ENCODE data around the gene DISP2.
A peak's percentile ranks its signal among the peaks of the same experiment; 100 is the strongest.

Gene DISP2, protein sequence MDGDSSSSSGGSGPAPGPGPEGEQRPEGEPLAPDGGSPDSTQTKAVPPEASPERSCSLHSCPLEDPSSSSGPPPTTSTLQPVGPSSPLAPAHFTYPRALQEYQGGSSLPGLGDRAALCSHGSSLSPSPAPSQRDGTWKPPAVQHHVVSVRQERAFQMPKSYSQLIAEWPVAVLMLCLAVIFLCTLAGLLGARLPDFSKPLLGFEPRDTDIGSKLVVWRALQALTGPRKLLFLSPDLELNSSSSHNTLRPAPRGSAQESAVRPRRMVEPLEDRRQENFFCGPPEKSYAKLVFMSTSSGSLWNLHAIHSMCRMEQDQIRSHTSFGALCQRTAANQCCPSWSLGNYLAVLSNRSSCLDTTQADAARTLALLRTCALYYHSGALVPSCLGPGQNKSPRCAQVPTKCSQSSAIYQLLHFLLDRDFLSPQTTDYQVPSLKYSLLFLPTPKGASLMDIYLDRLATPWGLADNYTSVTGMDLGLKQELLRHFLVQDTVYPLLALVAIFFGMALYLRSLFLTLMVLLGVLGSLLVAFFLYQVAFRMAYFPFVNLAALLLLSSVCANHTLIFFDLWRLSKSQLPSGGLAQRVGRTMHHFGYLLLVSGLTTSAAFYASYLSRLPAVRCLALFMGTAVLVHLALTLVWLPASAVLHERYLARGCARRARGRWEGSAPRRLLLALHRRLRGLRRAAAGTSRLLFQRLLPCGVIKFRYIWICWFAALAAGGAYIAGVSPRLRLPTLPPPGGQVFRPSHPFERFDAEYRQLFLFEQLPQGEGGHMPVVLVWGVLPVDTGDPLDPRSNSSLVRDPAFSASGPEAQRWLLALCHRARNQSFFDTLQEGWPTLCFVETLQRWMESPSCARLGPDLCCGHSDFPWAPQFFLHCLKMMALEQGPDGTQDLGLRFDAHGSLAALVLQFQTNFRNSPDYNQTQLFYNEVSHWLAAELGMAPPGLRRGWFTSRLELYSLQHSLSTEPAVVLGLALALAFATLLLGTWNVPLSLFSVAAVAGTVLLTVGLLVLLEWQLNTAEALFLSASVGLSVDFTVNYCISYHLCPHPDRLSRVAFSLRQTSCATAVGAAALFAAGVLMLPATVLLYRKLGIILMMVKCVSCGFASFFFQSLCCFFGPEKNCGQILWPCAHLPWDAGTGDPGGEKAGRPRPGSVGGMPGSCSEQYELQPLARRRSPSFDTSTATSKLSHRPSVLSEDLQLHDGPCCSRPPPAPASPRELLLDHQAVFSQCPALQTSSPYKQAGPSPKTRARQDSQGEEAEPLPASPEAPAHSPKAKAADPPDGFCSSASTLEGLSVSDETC (N-terminal part only)

DNA sequence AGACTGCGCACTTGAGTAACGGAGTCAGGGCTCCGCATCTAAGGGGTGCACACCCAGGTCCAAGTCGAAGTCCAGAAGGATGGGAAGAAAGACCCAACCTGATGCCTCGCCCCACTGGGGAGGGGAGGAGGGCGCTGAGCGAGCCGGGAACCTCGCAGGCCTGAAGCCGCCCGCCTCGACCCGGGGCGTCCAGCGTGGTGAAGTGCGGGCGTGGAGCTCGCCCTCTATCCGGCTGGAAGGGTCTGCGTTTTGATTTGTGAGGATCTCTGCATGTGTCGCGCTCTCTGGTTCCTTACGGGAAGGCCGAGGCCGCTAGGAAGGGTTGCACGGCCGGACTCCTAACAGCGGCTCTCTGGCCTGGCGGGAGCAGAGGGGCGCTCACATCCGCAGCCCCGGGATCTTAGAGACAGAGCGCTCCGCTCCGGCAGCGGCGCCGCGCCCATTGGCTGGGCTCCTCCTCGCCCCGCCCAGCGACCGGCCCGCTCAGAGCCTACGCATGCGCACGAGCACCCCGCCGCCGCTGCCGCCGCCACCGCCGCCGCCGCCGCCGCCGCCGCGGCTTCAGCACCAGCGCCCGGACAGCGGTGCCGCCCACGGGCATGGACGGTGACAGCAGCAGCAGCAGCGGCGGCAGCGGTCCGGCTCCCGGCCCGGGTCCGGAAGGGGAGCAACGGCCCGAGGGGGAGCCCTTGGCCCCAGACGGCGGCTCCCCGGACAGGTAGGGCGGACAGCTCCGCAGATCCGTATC is at the start of gene DISP2:
DISP2 (plus strand) TSS at position 497 of the 748 bp plus-strand sequence; CDS start at position 600, 103 bp downstream.
- DNase-seq (ENCODE audit: low read depth in 3 of 3), result peak; percentile 76 to 87 (median 84)

DNA sequence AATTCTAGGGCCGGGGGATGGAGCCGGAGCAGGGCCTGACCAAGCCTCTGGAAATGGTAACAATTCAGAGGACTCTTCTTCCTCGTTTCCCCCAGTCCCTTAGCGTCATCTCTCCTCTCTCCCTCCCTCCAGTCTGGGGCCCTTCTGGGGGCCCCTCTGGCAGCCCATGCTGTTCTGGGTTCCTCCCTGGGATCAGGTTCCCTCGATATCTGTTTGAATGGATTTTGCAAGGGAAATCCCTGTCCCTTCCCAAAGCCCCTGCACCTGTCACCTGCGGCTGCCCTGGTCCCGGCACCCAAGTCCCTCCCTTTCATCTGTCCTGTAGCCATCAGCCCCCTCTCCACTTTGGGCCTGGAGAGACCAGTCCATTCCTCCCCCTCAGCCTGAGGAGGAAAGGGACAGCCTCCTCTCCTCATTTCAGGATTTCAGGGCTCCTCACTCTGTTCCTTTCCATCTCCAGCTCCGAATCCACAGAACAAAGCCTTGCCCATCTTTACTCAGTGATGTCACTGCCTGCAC is 48.6 kb upstream of the DISP2 start:
- DNase-seq (ENCODE audit: low read depth in 3 of 3), result no peak

DNA sequence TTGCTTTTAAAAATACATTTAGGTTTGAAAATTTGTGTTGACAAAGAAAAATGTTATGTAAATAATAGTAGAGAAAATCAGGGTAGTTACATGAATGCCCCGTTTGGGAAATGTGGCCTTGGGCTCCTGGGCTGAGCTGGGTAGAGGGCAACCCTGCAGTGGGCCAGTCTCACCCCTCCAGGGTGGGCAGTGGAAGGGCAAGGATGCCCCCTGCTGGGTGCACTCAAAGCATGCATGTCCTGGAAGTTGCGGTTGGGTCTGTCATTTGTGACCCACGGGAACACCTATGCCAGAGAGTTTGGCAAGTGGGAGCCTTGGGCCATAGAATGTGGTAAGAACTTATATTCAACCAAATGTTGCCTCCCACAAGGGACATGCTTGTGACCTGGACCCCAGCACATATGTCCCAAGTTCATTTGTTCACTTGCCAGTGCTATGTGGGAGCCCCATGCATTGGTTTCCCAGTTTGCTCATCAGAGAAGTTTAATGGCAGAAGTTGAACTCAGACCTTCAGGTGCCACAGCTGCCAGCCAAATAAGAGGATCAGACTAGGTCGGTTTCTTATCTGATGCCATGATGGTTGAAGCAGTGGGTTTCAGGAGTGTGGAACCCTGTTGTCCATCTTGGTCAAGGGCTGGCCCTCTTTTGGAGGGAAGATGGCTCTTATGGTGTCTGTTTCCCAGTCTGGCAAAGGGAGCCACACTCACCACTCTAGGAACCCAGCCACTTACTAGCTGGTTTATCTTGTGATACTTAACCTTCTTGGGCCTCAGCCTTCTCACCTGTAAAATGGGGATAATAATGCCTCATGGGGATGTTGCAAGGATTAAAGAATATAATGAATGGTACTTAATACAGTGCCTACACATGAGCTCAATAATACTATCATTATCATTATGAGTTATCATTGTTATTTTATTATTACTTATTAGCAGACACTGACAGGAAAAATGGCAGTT is 47.7 kb upstream of the DISP2 start:
- DNase-seq (ENCODE audit: low read depth in 3 of 3), result peak in 2 of 3 experiments; percentile 33 to 61

DNA sequence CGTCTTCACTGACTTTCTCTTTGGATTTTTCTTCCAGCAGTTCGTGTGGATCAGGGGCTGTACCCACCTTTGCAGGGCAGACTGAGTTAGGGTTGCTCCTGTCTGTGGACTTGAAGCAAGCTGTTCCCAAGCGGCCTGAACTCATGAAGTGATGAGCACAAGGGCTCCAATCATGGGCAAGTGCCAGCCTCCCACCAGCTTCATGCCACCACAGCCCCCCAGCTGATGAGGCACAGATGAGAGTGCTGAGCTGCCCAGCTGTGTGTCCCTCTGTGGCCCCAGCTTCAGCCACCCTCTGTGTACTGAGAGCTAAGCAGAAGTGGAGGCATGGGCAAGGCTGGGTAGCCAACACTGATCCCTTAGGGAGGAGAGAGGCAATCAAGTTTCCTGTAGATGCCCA is 47.0 kb upstream of the DISP2 start:
- no peak for DNase-seq (ENCODE audit: low read depth in 3 of 3)

DNA sequence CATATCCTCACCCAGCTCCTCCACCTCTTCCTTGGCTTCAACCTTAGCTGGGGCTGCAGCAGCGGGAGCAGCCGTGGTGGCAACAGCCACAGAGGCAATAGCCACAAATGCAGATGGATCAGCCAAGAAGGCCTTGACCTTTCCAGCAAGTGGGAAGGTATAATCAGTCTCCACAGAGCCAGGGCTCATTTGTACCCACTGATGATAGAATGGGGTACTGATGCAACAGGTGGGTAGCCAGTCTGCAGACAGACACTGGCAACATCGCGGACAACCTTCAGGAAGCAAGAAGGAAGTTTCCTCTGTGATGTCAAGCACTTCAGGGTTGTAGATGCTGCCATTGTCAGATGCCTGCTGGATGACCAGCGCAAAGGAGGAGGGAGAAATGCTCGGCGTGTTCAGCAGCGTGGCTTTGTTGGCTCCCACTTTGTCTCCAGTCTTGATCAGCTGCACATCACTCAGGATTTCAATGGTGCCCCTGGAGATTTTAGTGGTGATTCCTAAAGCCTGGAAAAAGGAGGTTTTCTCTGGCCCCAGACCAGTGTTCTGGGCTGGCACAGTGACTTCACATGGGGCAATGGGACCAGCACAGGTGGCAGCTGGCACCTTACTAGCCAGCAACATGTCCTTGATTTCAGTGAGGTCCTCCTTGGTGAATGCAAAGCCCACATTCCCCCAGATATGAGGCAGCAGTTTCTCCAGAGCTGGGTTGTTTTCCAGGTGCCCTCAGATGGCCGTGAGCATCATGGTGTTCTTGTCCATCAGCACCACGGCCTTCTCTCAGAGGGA is 45.5 kb upstream of the DISP2 start:
- no peak for DNase-seq (ENCODE audit: low read depth in 3 of 3)

DNA sequence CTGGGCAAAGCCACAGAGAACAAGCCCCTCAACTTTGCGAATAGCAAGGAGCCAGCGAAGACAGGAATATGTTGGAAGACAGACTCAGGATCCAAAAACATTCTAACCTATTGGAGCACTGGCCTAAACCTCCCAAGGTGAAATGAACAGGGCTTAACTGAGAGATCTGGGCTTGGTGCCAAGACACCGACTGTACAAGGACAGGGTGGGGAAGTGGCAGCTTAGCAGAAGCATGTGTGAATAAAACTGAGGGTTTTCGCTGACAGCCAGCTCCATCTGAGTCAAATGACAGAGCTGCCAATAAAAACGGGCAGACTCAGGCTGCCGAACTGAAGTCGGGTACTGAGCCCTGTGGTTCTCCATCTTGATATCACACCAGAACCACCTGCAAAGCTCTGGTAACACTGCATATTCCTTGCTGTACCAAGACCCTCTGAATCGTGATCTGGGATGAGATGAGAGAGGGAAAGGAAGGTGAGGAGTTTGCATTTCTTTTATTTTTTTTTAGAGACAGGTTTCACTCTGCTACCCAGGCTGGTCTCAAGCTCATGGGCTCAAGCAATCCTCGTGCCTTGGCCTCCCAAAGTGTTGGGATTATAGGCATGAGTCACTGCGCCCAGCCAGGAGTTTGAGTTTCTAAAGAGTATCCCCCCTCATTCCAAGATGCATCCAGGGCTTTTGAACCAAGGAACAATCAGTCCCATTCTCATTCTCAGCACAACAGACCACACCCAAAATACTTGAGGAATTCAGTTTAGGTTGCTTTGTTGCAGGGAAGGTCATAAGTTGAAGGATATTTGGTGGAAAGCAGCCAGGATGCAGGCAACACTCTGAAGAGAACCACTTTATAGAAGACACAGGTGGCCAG is 44.3 kb upstream of the DISP2 start:
- DNase-seq (ENCODE audit: low read depth in 3 of 3), result no peak

DNA sequence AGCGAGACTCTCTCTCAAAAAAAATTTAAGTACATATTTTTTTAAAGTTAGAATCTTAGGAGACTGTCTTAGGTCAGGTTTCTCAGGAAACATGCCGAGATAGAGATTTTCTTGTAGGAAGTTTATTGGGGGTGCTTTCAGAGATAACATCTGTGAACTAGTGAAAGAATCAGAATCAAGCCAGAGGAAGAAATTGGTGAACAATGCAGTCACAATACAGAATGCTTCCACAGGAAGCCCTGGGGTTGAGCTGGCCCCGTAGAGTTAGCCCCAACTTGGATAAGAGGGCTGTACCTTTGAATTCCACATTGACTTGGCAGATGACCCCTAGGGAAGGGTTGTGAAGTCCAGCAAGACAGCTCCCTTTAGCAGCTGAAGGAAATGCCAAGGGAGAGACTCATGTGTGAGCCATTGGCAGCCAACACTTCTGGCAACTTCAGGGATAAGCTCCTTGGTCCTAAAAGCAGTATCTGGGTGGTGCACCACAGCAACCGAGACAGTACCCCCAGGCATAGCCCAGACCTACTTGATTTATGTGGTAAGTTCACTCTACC is 43.2 kb upstream of the DISP2 start:
- no peak for DNase-seq (ENCODE audit: low read depth in 3 of 3)

DNA sequence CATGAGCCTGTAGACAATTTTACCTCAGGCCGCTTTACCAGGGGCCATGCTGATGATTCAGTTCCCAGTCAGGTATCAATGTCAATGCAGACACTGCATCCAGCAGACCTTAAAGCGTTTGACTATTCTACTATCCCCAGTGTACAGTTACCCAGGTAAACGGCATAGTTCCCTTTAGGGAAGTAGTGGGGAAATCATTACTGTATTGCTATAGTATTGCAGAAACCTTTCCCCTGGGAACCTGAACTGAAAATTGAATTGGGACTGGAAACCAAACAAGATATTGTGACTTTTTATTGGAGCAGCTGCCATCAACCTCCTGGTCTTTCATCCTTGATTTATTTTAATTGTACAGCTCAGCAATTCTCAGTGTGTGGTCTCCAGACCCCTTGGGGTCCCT is 41.1 kb upstream of the DISP2 start:
- no peak for DNase-seq (ENCODE audit: low read depth in 3 of 3)

DNA sequence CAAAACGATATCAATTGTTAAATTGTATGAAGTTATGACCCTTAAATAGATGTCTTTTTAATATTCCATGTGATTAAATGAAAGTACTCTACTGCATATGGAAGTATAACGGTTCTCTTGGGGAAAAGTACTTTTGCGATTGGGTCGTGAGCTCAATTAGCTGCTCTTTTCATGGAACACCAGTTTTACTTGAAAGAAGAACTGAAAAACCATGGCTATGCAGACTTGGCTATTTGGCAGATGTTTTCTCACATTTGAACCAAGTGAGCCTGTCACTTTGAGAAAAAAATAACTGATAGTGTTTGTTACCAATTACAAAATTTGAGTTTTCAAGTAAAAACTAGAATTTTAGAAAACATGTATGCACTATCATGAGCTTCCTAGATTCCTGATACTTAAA is 40.4 kb upstream of the DISP2 start:
- no peak for DNase-seq (ENCODE audit: low read depth in 3 of 3)

DNA sequence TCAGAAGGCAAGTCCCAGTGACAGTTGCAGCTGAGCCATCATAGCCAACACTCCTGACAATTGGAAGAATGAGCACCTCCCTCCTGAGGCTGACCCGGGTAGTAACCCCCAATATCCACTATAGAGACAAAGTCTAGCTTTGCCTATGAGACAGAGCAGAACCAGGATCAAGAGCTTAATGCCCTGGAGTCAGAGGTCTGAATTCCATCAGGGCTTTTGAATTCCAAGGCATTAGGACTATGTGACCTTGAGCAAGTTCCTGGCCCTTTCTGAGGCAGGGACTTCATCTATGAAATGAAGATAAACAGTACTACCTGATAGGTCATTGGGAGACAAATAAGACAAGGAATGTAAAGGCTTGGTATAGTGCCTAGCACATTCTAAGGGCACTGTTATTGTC is 37.6 kb upstream of the DISP2 start:
- DNase-seq (ENCODE audit: low read depth in 3 of 3), result no peak

DNA sequence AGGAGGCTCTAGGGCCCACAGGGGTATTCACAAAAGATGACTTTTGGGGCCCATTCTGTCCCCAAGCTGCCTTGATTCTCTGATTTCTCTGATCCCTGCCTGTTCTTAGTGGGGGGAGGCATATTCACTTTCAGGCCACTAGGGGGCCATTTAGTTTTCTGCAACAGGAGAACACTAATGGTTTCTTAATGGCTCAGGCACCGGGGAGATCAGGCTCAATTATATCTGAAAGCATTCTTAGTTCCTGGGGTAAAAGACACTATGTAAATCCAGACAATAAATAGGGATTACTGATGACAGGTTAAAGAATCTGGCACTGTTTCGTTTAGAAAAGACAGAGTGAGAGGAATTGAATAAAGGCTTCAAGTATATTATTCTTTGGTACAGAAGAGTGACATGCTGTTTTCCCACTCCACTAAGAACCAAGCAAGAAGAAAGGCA is 37.1 kb upstream of the DISP2 start:
- peak in 2 of 3 experiments; percentile 31 to 43 for DNase-seq (ENCODE audit: low read depth in 3 of 3)

DNA sequence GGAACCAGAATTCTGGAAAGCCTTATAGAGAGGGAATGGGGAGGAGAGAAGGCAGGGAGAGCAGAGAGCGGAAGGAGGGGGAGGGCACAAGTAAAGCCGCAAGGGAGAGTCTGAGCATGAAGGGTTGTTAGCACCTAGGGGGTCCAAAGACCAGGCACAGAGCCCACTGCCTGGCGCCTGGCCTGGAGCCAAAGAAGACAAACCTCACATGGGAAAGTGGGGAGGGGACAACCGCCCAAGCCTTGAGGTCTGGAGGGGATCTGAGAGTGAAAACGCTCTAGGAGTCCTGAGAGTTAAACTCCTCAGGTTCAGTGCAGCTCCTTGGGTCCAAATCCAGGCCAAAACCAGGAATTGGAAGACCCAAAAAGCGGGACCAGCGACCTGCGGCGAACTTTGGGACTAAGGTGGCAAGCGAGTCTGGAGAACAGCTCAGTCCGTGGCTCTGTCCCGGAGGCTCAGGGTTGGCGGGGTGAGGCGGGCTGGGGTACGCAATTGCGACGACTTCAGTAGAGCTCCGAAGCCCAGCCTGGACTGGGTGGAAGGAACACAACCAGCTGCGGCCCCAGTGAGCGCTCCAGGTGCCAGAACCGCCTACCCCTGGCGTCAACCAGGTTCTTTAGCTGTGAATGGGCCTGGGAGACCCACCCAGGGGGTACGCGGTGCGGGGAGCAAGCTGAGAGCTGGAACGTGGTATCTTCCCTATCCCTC is 35.3 kb upstream of the DISP2 start:
- DNase-seq (ENCODE audit: low read depth in 3 of 3), result no peak

DNA sequence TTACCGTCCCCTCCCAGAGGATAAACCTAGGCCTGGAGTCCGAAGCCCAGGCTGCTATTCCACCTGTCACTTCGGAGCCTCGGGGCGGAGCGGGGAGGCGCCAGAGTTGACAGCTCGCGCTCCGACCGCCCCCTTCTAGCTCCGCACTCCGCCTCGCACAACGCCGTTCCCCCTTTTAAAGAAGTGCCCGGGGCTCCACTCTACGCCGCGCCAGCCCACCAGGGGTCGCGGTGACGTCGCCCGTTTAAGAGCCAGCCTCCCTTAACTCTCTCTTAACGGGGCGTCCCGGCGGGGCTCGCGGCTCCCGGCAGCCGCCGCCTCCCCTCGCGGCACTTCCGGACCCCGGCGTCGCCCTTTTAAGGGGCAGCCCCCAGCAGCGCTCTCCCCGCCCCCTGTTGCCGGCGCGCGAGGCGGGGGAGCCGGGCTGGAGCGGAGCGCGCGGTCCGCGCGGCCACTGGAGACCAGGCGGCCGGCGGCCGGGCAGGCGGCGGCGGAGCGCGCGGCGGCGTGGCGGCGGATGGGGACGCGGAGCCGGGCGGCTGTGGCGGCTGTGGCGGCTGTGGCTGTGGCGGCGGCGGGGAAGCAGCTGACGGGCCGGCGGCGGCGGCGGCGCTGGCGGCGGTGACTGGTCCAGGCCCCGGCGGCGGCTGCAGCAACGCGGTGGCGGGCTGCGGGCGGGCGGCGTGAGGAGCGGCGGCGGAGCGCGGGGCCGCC is 34.6 kb upstream of the DISP2 start, which contains the start of gene INAFM2:
INAFM2 (plus strand) TSS at position 454 of the 714 bp plus-strand sequence. CDS start 364 bp downstream, outside the sequence.
- DNase-seq (ENCODE audit: low read depth in 3 of 3), result peak; percentile 75 to 89 (median 78)

DNA sequence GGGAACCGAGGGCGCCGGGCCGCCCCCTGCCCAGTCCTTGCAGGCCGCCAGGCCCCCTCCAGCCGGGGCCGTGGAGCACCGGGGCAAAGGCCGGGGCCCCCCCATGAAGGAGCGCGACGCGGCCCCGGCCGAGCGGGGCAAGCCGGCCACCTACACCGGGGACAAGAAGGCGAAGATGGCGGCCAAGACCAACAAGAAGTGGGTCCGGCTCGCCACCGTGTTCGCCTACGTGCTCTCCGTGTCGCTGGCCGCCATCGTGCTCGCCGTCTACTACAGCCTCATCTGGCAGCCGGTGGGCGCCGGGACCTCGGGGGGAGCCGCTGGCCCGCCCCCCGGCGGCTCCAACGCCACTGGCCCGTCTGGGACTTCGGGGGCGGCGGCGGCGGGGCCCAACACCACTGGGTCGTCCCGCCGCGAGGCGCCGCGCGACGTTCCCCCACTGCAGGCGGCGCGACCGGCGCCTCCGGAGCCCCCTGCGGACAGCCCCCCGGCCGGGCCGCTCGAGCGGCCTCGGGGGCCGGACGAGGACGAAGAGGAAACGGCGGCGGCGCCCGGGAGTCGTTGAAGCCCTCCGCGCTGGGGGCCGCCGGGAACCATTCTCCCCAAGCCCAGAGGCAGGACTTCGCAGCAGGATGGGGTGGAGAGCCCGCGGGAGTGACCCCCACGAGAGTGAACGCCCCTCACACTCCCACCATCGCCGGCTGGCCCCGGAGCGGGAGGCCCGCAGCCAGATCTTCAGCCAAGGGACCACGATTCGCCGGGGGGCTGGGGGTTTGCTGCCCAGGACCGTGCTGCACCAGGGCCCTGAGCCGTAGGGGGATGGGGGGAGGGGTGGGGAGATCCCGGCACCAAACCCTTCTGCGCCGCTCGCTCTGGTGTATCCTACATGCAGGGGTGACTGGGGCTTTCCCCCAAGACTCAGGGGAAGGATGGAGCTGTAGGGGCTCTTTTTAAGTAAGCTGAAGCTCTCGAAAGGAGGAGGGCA is 33.8 kb upstream of the DISP2 start:
- DNase-seq (ENCODE audit: low read depth in 3 of 3), result peak in 1 of 3 experiments; percentile 26

DNA sequence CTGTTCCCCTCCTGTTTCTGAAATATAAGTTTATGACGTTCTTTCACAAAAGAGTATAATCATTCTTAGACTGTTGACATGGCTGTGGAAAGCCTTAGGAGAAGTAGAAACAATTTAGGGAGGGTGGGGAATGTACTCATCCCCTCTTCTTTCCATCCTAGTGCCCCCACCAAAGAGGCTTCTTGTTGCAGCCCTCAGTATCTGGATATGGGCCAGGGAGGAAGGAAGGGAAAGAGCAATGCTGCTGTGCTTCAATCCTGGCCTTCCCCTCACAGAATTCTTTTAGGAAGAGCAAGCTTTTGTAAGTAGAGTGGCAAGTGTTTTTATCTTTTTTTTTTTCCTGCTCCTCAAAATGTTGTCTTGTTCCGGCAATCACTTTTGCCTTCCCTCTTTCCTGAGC is 32.8 kb upstream of the DISP2 start:
- DNase-seq (ENCODE audit: low read depth in 3 of 3), result no peak

All from stimulated activated CD4-positive, alpha-beta T cell treated with anti-CD3 and anti-CD28 coated beads, TNF-alpha, amount 100 ng/mL, for 24 hours (primary cell).